NCI-H82 treated with DMSO at 0.1 percent for 48 hours (cell line): ENCODE measurements around the gene INAFM1.

Experiments used
- DNase-seq: peaks from one replicate; lab custom pipeline; 2025; ENCODE audit not compliant: unreplicated experiment; lab: John Stamatoyannopoulos, UW

The INAFM1 gene

DNA sequence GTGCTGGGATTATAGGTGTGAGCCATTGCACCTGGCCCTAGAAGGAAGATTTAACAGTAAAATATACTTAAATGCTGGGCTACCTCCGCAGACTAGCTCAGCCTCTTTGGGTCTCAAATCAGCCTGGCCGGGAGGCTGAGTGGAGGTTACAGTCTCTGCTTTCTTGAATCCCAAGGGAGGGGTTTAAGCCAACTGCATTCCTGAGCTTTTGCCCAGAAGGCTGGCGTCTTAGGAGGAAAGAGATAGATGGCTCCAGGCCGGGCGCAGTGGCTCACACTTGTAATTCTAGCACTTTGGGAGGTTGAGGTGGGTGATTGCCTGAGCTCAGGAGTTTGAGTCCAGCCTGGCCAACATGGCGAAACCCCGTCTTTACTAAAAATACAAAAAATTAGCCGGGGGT, 34.4 kb downstream of the INAFM1 start:
- no peak for DNase-seq

- no peak for DNase-seq
These were observed 34.9 kb downstream of the INAFM1 start, which contains the start of gene C5AR1 for GRCh38 chr19:47309608-47310007. C5AR1 (plus strand) TSS chr19:47309861; CDS start chr19:47309896, 35 bp downstream.

DNA sequence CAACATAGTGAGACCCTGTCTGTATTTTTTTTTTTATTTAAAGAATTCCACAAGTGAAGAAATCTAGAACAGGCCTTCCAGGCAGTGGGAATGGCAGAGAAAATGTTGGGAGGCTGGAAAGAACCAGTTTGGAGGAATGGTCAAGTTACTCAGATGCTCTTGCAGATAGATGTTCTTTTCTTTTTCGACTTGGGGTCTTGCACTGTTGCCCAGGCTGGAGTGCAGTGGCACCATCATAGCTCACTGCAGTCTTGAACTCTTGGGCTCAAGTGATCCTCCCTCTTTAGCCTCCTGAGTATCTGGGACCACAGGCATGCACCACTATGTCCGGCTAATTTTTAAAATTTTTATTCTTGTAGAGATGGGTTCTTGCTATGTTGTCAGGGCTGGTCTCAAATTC, 35.6 kb downstream of the INAFM1 start:
- no peak for DNase-seq

DNA sequence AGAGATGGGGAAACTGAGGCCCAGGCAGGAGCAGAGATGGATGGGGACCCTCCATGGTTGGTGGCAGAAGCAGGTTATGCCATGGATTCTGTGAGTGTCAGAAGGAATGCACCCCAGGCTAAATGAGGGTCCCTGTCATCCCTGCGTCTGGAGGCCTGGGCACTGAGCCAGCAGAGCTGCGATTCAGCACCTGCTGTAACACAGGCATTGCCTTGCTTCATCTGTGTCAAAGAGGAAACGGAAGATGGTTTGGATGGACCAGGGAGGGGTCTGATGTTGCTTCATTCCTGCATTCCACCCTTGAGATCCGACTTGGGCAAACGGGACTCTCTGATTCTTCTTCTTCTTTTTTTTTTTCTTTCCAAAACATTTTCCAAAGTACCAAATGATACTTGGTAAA, 36.1 kb downstream of the INAFM1 start:
- no peak for DNase-seq

DNA sequence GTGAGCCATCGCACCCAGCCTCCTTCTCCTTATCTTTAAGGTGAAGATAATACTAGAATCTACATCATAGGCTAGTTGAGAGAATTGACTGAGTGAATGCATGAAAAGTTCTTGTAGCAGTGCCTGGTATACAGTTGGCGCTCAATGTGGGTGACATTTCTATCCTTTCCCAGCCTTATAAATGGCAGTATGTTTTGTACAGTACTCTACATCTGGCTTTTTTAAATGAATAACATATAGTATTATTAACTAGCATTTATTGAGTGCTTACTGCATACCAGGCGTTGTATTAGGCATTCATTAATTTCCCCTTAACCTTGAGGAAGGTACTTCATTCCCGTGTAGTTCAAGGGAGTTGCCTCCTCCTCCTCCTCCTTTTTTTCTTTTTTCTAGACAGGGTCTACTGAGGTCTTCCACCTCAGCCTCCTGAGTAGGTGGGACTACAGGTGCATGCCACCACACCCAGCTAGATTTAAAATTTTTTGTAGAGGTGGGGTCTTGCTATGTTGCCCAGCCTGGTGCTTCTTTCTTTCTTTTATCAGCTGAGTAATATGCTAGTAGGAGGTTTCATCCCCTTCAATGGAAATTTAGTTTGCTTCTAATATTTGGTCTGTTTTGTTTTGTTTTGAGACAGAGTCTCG, 37.8 kb downstream of the INAFM1 start:
- DNase-seq = no peak

- no peak for DNase-seq
These were observed 39.1 kb downstream of the INAFM1 start for GRCh38 chr19:47313754-47314295.

DNA sequence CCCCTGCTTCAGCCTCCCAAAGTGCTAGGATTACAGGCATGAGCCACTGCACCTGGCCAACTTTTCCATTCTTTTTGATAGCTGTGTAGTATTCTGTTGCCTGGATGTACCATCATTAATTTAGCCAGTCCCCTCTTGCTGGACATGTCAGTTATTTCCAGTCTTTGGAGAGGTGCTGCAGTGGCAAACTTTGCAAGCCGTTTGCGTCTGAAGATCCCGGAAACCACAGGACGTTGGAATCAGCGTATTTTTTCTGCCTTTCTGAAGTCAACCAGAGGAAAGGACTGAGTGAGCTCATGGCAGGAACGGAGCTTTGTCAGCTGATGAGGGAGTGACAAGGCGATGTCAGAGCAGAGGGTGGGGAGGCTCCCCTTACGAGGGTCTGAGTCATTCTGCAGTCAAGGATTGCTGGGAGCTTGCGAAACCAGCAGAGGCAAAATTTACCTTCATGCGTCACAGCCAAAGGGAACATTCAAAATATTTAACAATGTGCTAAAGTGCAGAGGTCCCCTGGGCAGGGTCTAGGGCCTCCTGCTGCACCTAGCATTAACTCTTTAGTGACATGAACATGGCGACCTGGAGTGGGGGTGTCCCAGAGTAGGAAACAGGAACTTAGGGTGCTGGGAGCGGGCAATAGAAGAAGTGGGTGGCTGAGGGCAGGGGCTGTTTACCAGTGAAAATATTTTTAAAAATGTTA, 40.6 kb downstream of the INAFM1 start:
- no peak for DNase-seq

GRCh38 chr19:47316513-47316912, 41.8 kb downstream of the INAFM1 start:
- DNase-seq = no peak

GRCh38 chr19:47319923-47320871, 45.5 kb downstream of the INAFM1 start:
- DNase-seq = no peak

- no peak for DNase-seq
These were observed 46.9 kb downstream of the INAFM1 start for GRCh38 chr19:47321630-47322029.

- DNase-seq = no peak
These were observed 47.4 kb downstream of the INAFM1 start for GRCh38 chr19:47322058-47322457.

DNA sequence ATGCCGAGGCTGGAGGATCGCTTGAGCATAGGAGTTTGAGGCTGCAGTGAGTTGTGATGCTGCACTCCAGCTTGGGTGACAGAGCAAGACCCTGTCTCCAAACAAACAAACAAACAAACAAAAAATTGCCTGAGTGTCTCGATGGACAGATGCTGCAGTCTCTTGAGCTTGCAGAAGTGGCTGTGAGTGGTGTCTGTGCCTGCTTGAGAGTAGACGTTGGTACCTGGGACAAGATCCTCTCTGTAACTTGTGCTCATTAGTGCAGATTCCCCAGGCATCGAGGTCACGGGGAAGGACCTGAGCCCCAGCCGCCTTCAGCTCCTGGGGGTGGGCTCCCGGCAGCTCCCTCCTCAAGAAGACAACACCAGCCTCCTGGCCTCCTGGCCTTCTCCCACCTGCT, 48.7 kb downstream of the INAFM1 start:
- DNase-seq = no peak

- DNase-seq = no peak
These were observed 49.2 kb downstream of the INAFM1 start for GRCh38 chr19:47323872-47324271.

DNA sequence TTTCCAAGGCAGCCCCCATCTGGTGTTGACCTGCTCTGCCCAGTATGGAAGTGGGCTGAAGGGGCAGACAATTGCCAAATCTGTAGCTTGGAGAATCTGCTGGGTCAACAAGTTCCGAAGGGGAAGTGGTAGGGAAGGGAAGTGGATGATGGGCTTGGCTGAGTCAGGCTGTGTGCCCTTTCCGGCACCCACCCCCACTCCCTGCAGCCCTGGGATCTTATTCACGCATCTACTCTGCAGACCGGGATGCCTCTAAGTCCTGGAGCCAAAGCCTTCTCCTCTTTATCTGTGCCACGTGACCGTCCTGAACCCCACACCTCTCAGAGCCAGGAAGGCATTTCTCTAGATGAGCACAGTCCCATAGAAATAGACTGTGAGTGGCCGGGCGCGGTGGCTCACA, 49.8 kb downstream of the INAFM1 start:
- no peak for DNase-seq
